H1 (cell line): ENCODE results near the gene LPCAT1. TPM values are rescaled to one million over a fixed set of nuclear protein-coding genes. Genes with fewer than 3 reads are reported as not detected.

Experiments used
- CTCF ChIA-PET: fragments of 300-600 bp; sonication (Branson Sonifier 250); formaldehyde crosslinking; loops from one replicate; lab custom pipeline; 2021; ENCODE audit not compliant: partially characterized antibody; lab: Charles Lee
- POLR2A ChIA-PET: fragments of 300-600 bp; sonication (Branson Sonifier 250); formaldehyde crosslinking; loops from one replicate; lab custom pipeline; 2021; ENCODE audit warnings: inconsistent platforms; ENCODE audit not compliant: partially characterized antibody; lab: Charles Lee
- DNase-seq, 2 experiments: peaks; one replicate each; pipeline versions ENCODE4 v3.0.0 to v3.0.0-alpha.2; 2010 to 2022; ENCODE audit warnings: low spot score in 2 of 2, low read depth in 1 of 2, mixed read lengths in 1 of 2
- FAIRE-seq: peaks from 2 replicates; lab custom pipeline; 2011; peaks lifted over from hg19 to GRCh38; lab: Jason Lieb, UNC
- H2AFZ ChIP-seq: 2 replicates; pipeline ENCODE4 v1.8.1; 2012; ENCODE audit warnings: low read length, inconsistent platforms
- H2AK5ac ChIP-seq: 2 replicates; pipeline ENCODE4 v1.6.1; 2013; ENCODE audit warnings: low read depth, low read length
- H2BK120ac ChIP-seq: replicated peaks from 2 replicates; pipeline ENCODE3; 2013; ENCODE audit warnings: low read depth, low read length, inconsistent platforms
- H2BK12ac ChIP-seq: 2 replicates; pipeline ENCODE4 v1.6.1; 2013; ENCODE audit warnings: low read depth, low read length
- H2BK15ac ChIP-seq: 2 replicates; pipeline ENCODE4 v1.6.1; 2013; ENCODE audit warnings: low read length
- H2BK20ac ChIP-seq: 2 replicates; pipeline ENCODE4 v1.6.1; 2013; ENCODE audit warnings: low read length
- H2BK5ac ChIP-seq: 2 replicates; pipeline ENCODE4 v1.6.1; 2013; ENCODE audit warnings: low read depth, low read length
- H3K14ac ChIP-seq: 2 replicates; pipeline ENCODE4 v1.6.1; 2013; ENCODE audit warnings: inconsistent platforms; ENCODE audit not compliant: insufficient read length
- H3K18ac ChIP-seq: 2 replicates; pipeline ENCODE4 v1.6.1; 2013; ENCODE audit warnings: low read length; ENCODE audit errors: extremely low read depth
- H3K23ac ChIP-seq: 2 replicates; pipeline ENCODE4 v1.6.1; 2013; ENCODE audit warnings: inconsistent platforms; ENCODE audit not compliant: insufficient read length
- H3K23me2 ChIP-seq: 2 replicates; pipeline ENCODE4 v1.6.1; 2013; ENCODE audit warnings: low read depth, low read length
- H3K27ac ChIP-seq: 2 replicates; pipeline ENCODE4 v1.6.1; 2011; ENCODE audit warnings: low read depth, low read length, inconsistent platforms
- H3K27me3 ChIP-seq, 4 experiments: replicated peaks in 1 of 4; 1 replicate in 1 of 4; 2 replicates in 3 of 4; pipeline versions ENCODE4 v1.6.1 to v1.8.1; 2011 to 2013; ENCODE audit warnings: low read length in 3 of 4, mild to moderate bottlenecking in 3 of 4, inconsistent platforms in 2 of 4, mixed read lengths in 2 of 4, moderate library complexity in 1 of 4; ENCODE audit not compliant: control insufficient read depth in 3 of 4, insufficient read depth in 3 of 4; ENCODE audit errors: extremely low read depth in 1 of 4
- H3K36me3 ChIP-seq, 4 experiments: 2 replicates each; pipeline versions ENCODE4 v1.6.1 to v1.8.1; 2011 to 2013; ENCODE audit warnings: mild to moderate bottlenecking in 4 of 4, low read length in 3 of 4, moderate library complexity in 2 of 4, control low read depth in 1 of 4, inconsistent platforms in 1 of 4; ENCODE audit not compliant: insufficient read depth in 4 of 4, control insufficient read depth in 2 of 4
- H3K4ac ChIP-seq: replicated peaks from 2 replicates; pipeline ENCODE3; 2013; ENCODE audit warnings: low read length, low read depth, mixed read lengths, inconsistent platforms; ENCODE audit not compliant: insufficient read length
- H3K4me1 ChIP-seq, 4 experiments: replicated peaks in 1 of 4; 1 replicate in 1 of 4; 2 replicates in 3 of 4; pipeline versions ENCODE4 v1.6.1 to v1.8.1; 2011 to 2013; ENCODE audit warnings: low read length in 3 of 4, inconsistent platforms in 2 of 4, mixed read lengths in 1 of 4; ENCODE audit not compliant: insufficient read depth in 4 of 4, control insufficient read depth in 3 of 4
- H3K4me2 ChIP-seq, 2 experiments: 2 replicates each; pipeline versions ENCODE4 v1.6.1 to v1.8.1; 2011 to 2013; ENCODE audit warnings: low read depth in 2 of 2, low read length in 2 of 2, control low read depth in 1 of 2, inconsistent platforms in 1 of 2, mild to moderate bottlenecking in 1 of 2; ENCODE audit not compliant: insufficient read depth in 1 of 2
- H3K4me3 ChIP-seq, 4 experiments: fragments of 200-600, 300-600 bp in 1 of 4; sonication (generic), shearing (Covaris generic), sonication (Bioruptor Twin) in 1 of 4; 2 replicates each; pipeline versions ENCODE4 v1.5.1 to v1.8.1; 2011 to 2016; ENCODE audit warnings: low read length in 4 of 4, low read depth in 3 of 4, control low read depth in 2 of 4, inconsistent platforms in 2 of 4, mild to moderate bottlenecking in 2 of 4, mixed read lengths in 1 of 4, moderate library complexity in 1 of 4; ENCODE audit not compliant: insufficient read depth in 2 of 4; ENCODE audit errors: extremely low read depth in 1 of 4
- H3K56ac ChIP-seq: replicated peaks from 2 replicates; pipeline ENCODE3; 2013; ENCODE audit warnings: low read depth, mild to moderate bottlenecking, mixed read lengths, low read length, inconsistent platforms; ENCODE audit not compliant: insufficient read length
- H3K79me1 ChIP-seq: 2 replicates; pipeline ENCODE4 v1.6.1; 2013; ENCODE audit warnings: low read depth, low read length, control low read depth
- H3K79me2 ChIP-seq, 2 experiments: 2 replicates each; pipeline versions ENCODE4 v1.6.1 to v1.8.1; 2012 to 2013; ENCODE audit warnings: low read length in 2 of 2, mild to moderate bottlenecking in 2 of 2, inconsistent platforms in 1 of 2; ENCODE audit not compliant: insufficient read depth in 2 of 2, control insufficient read depth in 1 of 2
- H3K9ac ChIP-seq, 4 experiments: replicated peaks in 1 of 4; 1 replicate in 1 of 4; 2 replicates in 3 of 4; pipeline versions ENCODE4 v1.6.1 to v1.8.1; 2011 to 2013; ENCODE audit warnings: low read depth in 3 of 4, low read length in 3 of 4, control low read depth in 2 of 4, mild to moderate bottlenecking in 2 of 4, moderate library complexity in 2 of 4, inconsistent platforms in 1 of 4; ENCODE audit errors: extremely low read depth in 1 of 4
- H3K9me3 ChIP-seq, 2 experiments: 2 replicates each; pipeline versions ENCODE4 v1.6.1 to v1.8.1; 2012 to 2013; ENCODE audit warnings: mild to moderate bottlenecking in 2 of 2, moderate library complexity in 2 of 2, control low read depth in 1 of 2, inconsistent platforms in 1 of 2, low read depth in 1 of 2, low read length in 1 of 2, mixed read lengths in 1 of 2; ENCODE audit not compliant: insufficient read depth in 2 of 2
- H4K20me1 ChIP-seq, 2 experiments: replicated peaks in 1 of 2; 2 replicates each; pipeline versions ENCODE3 to v1.8.1; 2011 to 2013; ENCODE audit warnings: inconsistent platforms in 2 of 2, low read length in 2 of 2, mild to moderate bottlenecking in 1 of 2; ENCODE audit not compliant: insufficient read depth in 2 of 2, control insufficient read depth in 1 of 2
- H4K5ac ChIP-seq: 2 replicates; pipeline ENCODE4 v1.6.1; 2013; ENCODE audit warnings: low read length, low read depth, mixed read lengths, inconsistent platforms; ENCODE audit not compliant: insufficient read length
- H4K8ac ChIP-seq: 2 replicates; pipeline ENCODE4 v1.8.0; 2013; ENCODE audit warnings: mild to moderate bottlenecking, moderate library complexity, low read length, inconsistent platforms; ENCODE audit not compliant: insufficient read depth; ENCODE audit errors: extremely low read depth
- H4K91ac ChIP-seq: replicated peaks from 2 replicates; pipeline ENCODE3; 2013; ENCODE audit warnings: low read length, mixed read lengths, inconsistent platforms; ENCODE audit not compliant: insufficient read length
- ATF2 ChIP-seq: IDR thresholded peaks from 2 replicates; pipeline ENCODE4 v1.6.1; 2012; ENCODE audit warnings: low read length, inconsistent platforms
- ATF3 ChIP-seq: IDR thresholded peaks from 2 replicates; pipeline ENCODE4 v1.6.1; 2011; ENCODE audit warnings: low read depth, mild to moderate bottlenecking, low read length; ENCODE audit not compliant: insufficient read depth
- CBX8 ChIP-seq: fragments of 300-800, 300-1000 bp; sonication (generic); IDR thresholded peaks from 2 replicates; pipeline ENCODE4 v1.7.1; 2016; ENCODE audit warnings: low read depth, low read length, borderline replicate concordance
- CREB1 ChIP-seq: IDR thresholded peaks from 2 replicates; pipeline ENCODE4 v1.6.1; 2012; ENCODE audit warnings: inconsistent platforms
- HDAC6 ChIP-seq: IDR thresholded peaks from one replicate; pipeline ENCODE4 v1.7.1; 2012; ENCODE audit warnings: low read depth, mild to moderate bottlenecking, inconsistent platforms, low read length, moderate library complexity
- JUND ChIP-seq: IDR thresholded peaks from 2 replicates; pipeline ENCODE4 v1.6.1; 2011; ENCODE audit warnings: mild to moderate bottlenecking, improper control_type of control experiment, low read length
- SIX5 ChIP-seq: IDR thresholded peaks from 2 replicates; pipeline ENCODE4 v1.6.1; 2011; ENCODE audit warnings: mild to moderate bottlenecking, low read depth, low read length
- SUZ12 ChIP-seq: fragments of 200-600 bp; sonication (generic); IDR thresholded peaks from 2 replicates; pipeline ENCODE4 v1.6.1; 2012; ENCODE audit warnings: mild to moderate bottlenecking, inconsistent platforms, low read length, moderate library complexity, mixed read lengths
- TAF1 ChIP-seq: IDR thresholded peaks from 2 replicates; pipeline ENCODE4 v1.6.1; 2011; ENCODE audit warnings: mild to moderate bottlenecking, low read depth, low read length
- TAF7 ChIP-seq: optimal IDR thresholded peaks from 2 replicates; pipeline ENCODE3; 2011; ENCODE audit warnings: low read depth, mild to moderate bottlenecking, inconsistent platforms, low read length, moderate library complexity, borderline replicate concordance
- WGBS, 2 experiments: shearing (Covaris generic) in 1 of 2; methylation state at CpG; one replicate each; pipeline versions ENCODE4 v1.1.6 to v1.1.7; 2013 to 2015; ENCODE audit warnings: low lambda C conversion rate in 2 of 2, mixed read lengths in 2 of 2, inconsistent platforms in 1 of 2, low coverage in 1 of 2, missing lambda C conversion rate in 1 of 2; ENCODE audit not compliant: insufficient replicate concordance in 2 of 2, insufficient coverage in 1 of 2, insufficient read length in 1 of 2; ENCODE audit errors: extremely low coverage in 1 of 2, missing lambda C conversion rate in 1 of 2; 5-methylcytosine and 5-hydroxymethylcytosine counted together
- polyA plus RNA-seq, 7 experiments: library from polyadenylated mRNA; depleted of rRNA in 3 of 7; stranded (reverse) in 5 of 7; unstranded in 2 of 7; fragments of >200 nt in 5 of 7; fragments of 200-250 nt in 2 of 7; gene quantifications; 1 replicate in 5 of 7; 2 replicates in 1 of 7; 4 replicates in 1 of 7; pipeline versions ENCODE4 v1.2.1 to v1.2.3, GENCODE V29; 2011 to 2013; ENCODE audit warnings: missing spikeins in 2 of 7, mixed read lengths in 2 of 7
- total RNA-seq: library from RNA; stranded (reverse); fragmentation: NEBNext Ultra II Directional; extraction: Animal tissue kit (Norgen Biotek cat#: 25700); gene quantifications from 2 replicates; pipeline ENCODE4 v1.2.1, GENCODE V29; 2021

Gene LPCAT1
- total and polyA plus RNA-seq, 2 of the 8 experiments (the other 6 are each of a cell fraction or from before 2014, with no cell fraction given) = 107 to 260 TPM

- no peak overlapping the region for H3K56ac ChIP-seq
- H3K4me1 ChIP-seq = no peaks in the 10 kb centered on the region; a peak in 1 of 7 replicates
- H4K91ac ChIP-seq = no peak overlapping the region
- 88% methylated on average over 14 of the region's 22 CpGs; no CpG with 5 or more reads in 1 of the 2 experiments for WGBS, 2 experiments
- H3K4me2 ChIP-seq = no peak overlapping the region
- H3K36me3 ChIP-seq = no peaks in the 10 kb centered on the region
- no peaks in the 10 kb centered on the region for H4K20me1 ChIP-seq
- no peak overlapping the region for H2AK5ac ChIP-seq
- no peaks in the 10 kb centered on the region for H3K79me2 ChIP-seq
- H2BK20ac ChIP-seq = no peak overlapping the region
- H4K5ac ChIP-seq = no peak overlapping the region
- H3K4me3 ChIP-seq = no peak overlapping the region
- H2BK5ac ChIP-seq = no peak overlapping the region
- no peak overlapping the region; the same call in 1 of the 2 replicates for H4K8ac ChIP-seq
- no peak for FAIRE-seq
- H2BK120ac ChIP-seq = no peak overlapping the region
- no peak for DNase-seq
- no peak overlapping the region for H3K9ac ChIP-seq
- no peak overlapping the region for H2AFZ ChIP-seq
- H3K23ac ChIP-seq = no peak overlapping the region
- ChIA-PET POLR2A (interaction anchor here (1.1 to 1.4 kb wide), 2 partner anchors 13 to 30 kb away, joined by 3 read pairs; no protein-coding TSS in a partner anchor), CTCF (interaction anchor here (1.3 kb wide), 1 partner anchor 88 kb away, joined by 3 read pairs; no protein-coding TSS in a partner anchor)
- no peaks in the 10 kb centered on the region for H3K79me1 ChIP-seq
- H3K14ac ChIP-seq = no peak overlapping the region
- H3K9me3 ChIP-seq = 0 out of 4 replicates have a peak, but pooled peaks cover 0 to 5% of the 10 kb centered on the region in 2 experiments
- H3K27me3 ChIP-seq = no peaks in the 10 kb centered on the region
- no peak overlapping the region for H3K4ac ChIP-seq
- H2BK12ac ChIP-seq = no peak overlapping the region
- H3K18ac ChIP-seq = no peak overlapping the region
- no peak overlapping the region for H2BK15ac ChIP-seq
- peaks cover 2% of the 10 kb centered on the region; the same call in 1 of the 2 replicates for H3K23me2 ChIP-seq
- H3K27ac ChIP-seq = no peak overlapping the region
- no peak for TF ChIP-seq CREB1
- TF ChIP-seq ATF3 = no peak
- TF ChIP-seq SUZ12 = no peak
- no peak for TF ChIP-seq HDAC6
- no peak for TF ChIP-seq TAF1
- no peak for TF ChIP-seq SIX5
- TF ChIP-seq TAF7 = no peak
- TF ChIP-seq JUND = no peak
- TF ChIP-seq CBX8 = no peak
- no peak for TF ChIP-seq ATF2
Measured at GRCh38 chr5:1557114-1557873, 33.5 kb upstream of the LPCAT1 start.
